Measurements from ENCODE around the gene DKKL1.
A peak's percentile ranks its signal among the peaks of the same experiment; 100 is the strongest.
"Not testable (repeated sequence)": the region's sequence is repeated elsewhere in the genome, so short reads cannot be mapped to it uniquely, and the experiment has no call there.

Gene DKKL1

GRCh38 chr19:49363268-49364082, at the start of gene DKKL1:
DKKL1 (plus strand) TSS chr19:49363877; CDS start chr19:49363999, 122 bp downstream.
- DNase-seq = peak; percentile 43

GRCh38 chr19:49315111-49315510, 48.6 kb upstream of the DKKL1 start:
- DNase-seq = no peak

- no peak for DNase-seq
These were observed 47.4 kb upstream of the DKKL1 start for GRCh38 chr19:49316284-49316683.

- DNase-seq = no peak
These were observed 45.4 kb upstream of the DKKL1 start for GRCh38 chr19:49318296-49318695.

GRCh38 chr19:49324801-49325576, 38.7 kb upstream of the DKKL1 start, which contains the start of gene SLC6A16:
SLC6A16 (minus strand) TSS chr19:49325191; CDS start chr19:49311347, 13,844 bp downstream.
- DNase-seq = no peak

GRCh38 chr19:49325756-49326155, 37.9 kb upstream of the DKKL1 start:
- DNase-seq = not testable (repeated sequence)

GRCh38 chr19:49326165-49326704, 37.4 kb upstream of the DKKL1 start:
- DNase-seq = no peak

- peak; percentile 68 for DNase-seq
These were observed 35.7 kb upstream of the DKKL1 start for GRCh38 chr19:49327878-49328544.

GRCh38 chr19:49328741-49329140, 34.9 kb upstream of the DKKL1 start:
- DNase-seq = no peak

- DNase-seq = not testable (repeated sequence)
These were observed 32.5 kb upstream of the DKKL1 start for GRCh38 chr19:49331187-49331586.

GRCh38 chr19:49331616-49332055, 32.0 kb upstream of the DKKL1 start:
- peak; percentile 81 for DNase-seq

- DNase-seq = not testable (repeated sequence)
These were observed 30.8 kb upstream of the DKKL1 start for GRCh38 chr19:49332691-49333417.

- DNase-seq = no peak
These were observed 30.3 kb upstream of the DKKL1 start for GRCh38 chr19:49333418-49333805.

- peak; percentile 75 for DNase-seq
These were observed 29.8 kb upstream of the DKKL1 start for GRCh38 chr19:49333811-49334288.

GRCh38 chr19:49335071-49335783, 28.4 kb upstream of the DKKL1 start, which contains the start of gene CD37:
CD37 (plus strand) TSS chr19:49335406; CDS start chr19:49335541, 135 bp downstream.
- peak; percentile 43 for DNase-seq

GRCh38 chr19:49335784-49336481, 27.7 kb upstream of the DKKL1 start:
- peak; percentile 46 for DNase-seq

GRCh38 chr19:49336482-49337266, 27.0 kb upstream of the DKKL1 start:
- DNase-seq = no peak

- no peak for DNase-seq
These were observed 26.2 kb upstream of the DKKL1 start for GRCh38 chr19:49337267-49338022.

All from CD4-positive, alpha-beta T cell treated with Interleukin-4 for 4 hours (primary cell).